GM06990 (cell line): ENCODE measurements around the gene MAN2A2.

ENCODE experiments used
- DNase-seq: peaks from one replicate; pipeline ENCODE4 v3.0.0-alpha.2; 2011; ENCODE audit not compliant: insufficient read length; ENCODE audit errors: extremely low read depth
- H3K27me3 ChIP-seq: replicated peaks from 2 replicates; pipeline ENCODE4 v1.6.0; 2011; ENCODE audit warnings: low read length; ENCODE audit not compliant: control insufficient read depth, insufficient read depth
- H3K36me3 ChIP-seq: 2 replicates; pipeline ENCODE4 v1.5.1; 2011; ENCODE audit warnings: low read length; ENCODE audit not compliant: control insufficient read depth, insufficient read depth
- H3K4me3 ChIP-seq: replicated peaks from 2 replicates; pipeline ENCODE4 v1.5.1; 2011; ENCODE audit warnings: low read depth, mild to moderate bottlenecking, control low read depth, low read length
- TF ChIP-seq, protein P1 (sequence below): IDR thresholded peaks from 2 replicates; pipeline ENCODE4 v1.5.1; 2011; ENCODE audit warnings: low read length, control low read depth, mild to moderate bottlenecking, inconsistent platforms; ENCODE audit not compliant: insufficient read depth, poor library complexity, severe bottlenecking

Gene MAN2A2

DNA sequence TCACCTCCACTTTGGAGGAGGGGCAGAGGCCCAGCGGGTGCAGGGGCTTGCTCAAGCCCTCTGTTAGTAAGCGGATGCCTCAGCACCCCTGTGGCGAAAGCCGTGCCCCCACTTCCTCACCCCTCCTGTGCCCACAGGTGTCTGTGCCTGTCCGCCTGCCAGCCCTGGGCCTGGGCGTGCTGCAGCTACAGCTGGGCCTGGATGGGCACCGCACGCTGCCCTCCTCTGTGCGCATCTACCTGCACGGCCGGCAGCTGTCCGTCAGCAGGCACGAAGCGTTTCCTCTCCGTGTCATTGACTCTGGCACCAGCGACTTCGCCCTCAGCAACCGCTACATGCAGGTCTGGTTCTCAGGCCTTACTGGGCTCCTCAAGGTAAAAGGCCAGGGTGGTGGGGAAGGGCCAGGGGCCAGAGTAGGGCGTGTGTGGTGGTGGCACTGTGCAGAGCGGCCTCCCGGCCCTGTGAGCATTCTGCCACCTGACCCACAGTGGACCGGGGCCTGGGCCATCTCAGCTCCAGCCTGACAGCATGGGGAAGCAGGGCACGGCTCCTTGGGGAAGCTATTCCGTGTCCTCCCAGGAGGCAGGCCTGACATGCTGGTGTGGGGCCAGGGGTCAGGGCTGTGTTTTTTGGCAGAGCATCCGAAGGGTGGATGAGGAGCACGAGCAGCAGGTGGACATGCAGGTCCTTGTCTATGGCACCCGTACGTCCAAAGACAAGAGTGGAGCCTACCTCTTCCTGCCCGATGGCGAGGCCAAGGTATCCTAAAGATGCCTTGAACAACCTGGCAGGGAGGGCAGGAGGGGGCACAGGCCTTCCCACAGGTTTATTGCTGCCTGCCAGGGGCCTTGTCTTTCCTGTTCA, 9.0 kb downstream of the MAN2A2 start:
- peaks cover 65% of the 10 kb centered on the region for H3K36me3 ChIP-seq
- DNase-seq: no peak
- H3K27me3 ChIP-seq: no peaks in the 10 kb centered on the region
- TF ChIP-seq, protein P1, sequence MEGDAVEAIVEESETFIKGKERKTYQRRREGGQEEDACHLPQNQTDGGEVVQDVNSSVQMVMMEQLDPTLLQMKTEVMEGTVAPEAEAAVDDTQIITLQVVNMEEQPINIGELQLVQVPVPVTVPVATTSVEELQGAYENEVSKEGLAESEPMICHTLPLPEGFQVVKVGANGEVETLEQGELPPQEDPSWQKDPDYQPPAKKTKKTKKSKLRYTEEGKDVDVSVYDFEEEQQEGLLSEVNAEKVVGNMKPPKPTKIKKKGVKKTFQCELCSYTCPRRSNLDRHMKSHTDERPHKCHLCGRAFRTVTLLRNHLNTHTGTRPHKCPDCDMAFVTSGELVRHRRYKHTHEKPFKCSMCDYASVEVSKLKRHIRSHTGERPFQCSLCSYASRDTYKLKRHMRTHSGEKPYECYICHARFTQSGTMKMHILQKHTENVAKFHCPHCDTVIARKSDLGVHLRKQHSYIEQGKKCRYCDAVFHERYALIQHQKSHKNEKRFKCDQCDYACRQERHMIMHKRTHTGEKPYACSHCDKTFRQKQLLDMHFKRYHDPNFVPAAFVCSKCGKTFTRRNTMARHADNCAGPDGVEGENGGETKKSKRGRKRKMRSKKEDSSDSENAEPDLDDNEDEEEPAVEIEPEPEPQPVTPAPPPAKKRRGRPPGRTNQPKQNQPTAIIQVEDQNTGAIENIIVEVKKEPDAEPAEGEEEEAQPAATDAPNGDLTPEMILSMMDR: no peak
- H3K4me3 ChIP-seq: no peak overlapping the region

DNA sequence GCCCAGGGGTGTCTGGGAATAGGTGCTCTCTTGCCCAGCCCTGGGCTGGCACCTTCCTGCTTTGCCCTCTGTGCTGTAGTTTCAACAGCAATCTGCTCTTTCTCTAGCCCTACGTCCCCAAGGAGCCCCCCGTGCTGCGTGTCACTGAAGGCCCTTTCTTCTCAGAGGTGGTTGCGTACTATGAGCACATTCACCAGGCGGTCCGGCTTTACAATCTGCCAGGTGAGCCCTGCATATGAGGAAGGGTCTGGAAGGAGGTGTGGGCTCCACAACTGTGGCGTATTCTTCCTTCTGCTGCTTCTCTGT, 9.6 kb downstream of the MAN2A2 start:
- TF ChIP-seq, protein P1: no peak
- DNase-seq: no peak
- no peak overlapping the region for H3K4me3 ChIP-seq
- H3K27me3 ChIP-seq: no peaks in the 10 kb centered on the region
- H3K36me3 ChIP-seq: peaks cover 64% of the 10 kb centered on the region

DNA sequence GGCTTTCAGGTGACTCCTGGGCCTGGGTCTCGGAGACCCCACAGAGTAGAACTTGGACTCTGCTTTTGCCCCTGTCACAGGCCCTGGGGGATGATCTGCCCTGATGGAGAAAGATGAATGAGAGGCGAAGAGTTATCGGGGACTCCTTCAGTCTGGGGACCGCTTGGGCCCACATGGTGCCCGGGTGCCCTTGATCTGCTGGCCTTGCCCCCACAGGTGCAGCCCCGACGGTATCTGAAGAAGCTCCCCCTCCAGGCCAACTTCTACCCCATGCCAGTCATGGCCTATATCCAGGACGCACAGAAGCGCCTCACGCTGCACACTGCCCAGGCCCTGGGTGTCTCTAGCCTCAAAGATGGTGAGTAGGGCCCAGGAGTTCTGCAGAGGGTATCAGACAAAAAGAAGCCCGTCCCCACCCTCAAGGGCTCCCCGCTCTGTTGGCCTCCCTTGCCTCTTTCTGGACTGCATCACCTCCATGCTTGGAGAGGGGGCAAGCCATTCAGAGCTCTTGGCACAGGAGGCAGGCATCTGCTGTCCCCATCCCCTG, 10.4 kb downstream of the MAN2A2 start:
- DNase-seq: no peak
- no peaks in the 10 kb centered on the region for H3K27me3 ChIP-seq
- TF ChIP-seq, protein P1: no peak
- H3K4me3 ChIP-seq: no peak overlapping the region
- peaks cover 67% of the 10 kb centered on the region for H3K36me3 ChIP-seq

DNA sequence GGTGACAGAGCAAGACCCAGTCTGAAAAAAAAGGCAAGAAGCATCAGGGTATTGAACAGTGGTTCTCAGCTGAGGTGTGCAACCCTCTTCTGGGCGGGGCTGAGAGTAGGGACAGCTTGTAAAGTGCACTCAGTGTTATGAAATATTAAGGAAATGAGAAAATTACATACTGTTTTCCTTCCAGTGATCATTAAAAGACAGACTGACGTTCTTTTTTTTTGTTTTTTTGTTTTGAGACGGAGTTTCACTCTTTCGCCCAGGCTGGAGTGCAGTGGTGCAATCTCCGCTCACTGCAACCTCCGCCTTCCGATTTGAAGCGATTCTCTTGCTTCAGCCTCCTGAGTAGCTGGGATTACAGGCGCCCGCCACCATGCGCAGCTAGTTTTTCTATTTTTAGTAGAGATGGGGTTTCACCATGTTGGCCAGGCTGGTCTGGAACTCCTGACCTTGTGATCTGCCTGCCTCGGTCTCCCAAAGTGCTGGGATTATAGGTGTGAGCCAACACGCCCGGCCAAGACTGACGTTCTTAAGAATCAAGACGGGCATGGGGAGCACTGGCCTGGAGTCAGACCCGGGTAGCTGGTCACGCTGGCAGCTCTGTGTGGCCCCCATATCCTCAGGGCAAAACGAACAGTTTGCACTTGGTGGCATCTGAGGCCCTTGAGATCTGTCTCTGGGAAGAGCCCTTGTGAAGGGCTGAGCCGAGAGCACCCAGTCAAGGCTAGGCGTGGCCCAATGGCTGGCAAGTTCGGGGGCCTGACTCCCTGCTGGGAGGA, 11.4 kb downstream of the MAN2A2 start:
- H3K4me3 ChIP-seq: no peak overlapping the region
- H3K27me3 ChIP-seq: no peaks in the 10 kb centered on the region
- TF ChIP-seq, protein P1: no peak
- peaks cover 63% of the 10 kb centered on the region for H3K36me3 ChIP-seq
- DNase-seq: no peak

DNA sequence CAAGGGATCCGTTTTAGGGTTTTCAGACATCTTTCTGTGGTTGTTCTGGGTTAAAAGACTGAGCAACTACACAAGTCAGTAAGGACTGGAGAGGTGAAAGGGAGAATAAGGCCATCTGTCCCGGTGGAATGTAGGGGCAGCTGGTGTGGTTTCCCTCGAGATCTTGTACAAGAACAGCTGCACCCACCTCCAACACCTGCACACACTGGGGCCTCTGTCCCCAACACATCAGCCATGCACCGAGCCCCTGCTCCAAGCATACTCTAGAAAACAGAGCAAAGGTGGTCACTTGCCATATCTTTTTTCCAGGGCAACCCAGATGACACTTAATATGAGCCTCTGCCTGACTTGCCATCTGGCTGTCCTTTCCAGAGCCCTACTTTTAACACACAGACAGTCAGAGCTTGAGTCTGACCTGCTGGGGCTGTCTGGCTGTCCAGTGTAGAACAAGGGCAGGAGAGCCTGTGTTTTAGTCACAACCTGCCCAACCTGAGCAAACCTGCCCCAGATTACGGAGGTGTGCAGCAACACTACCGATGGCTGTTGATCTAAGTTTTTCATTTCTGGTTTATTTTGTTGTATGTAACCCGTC, 12.2 kb downstream of the MAN2A2 start:
- peaks cover 68% of the 10 kb centered on the region for H3K36me3 ChIP-seq
- no peak overlapping the region for H3K4me3 ChIP-seq
- TF ChIP-seq, protein P1: no peak

More for the DNA sequence above, 12.2 kb downstream of the MAN2A2 start:
- no peaks in the 10 kb centered on the region for H3K27me3 ChIP-seq
- DNase-seq: no peak
